HepG2 (cell line): ENCODE data around the gene TRIM7. TPM values are rescaled to one million over a fixed set of nuclear protein-coding genes. Genes with fewer than 3 reads are reported as not detected.

ENCODE experiments used
- ATAC-seq: fragments of 200-7000 bp; cut with Tn5 transposase; 3 replicates; pipeline ENCODE4 v1.9.1; 2020; ENCODE audit warnings: mild to moderate bottlenecking, moderate library complexity
- BruUV-seq: library from RNA; stranded (reverse); fragments of 400-500 nt; replicated peaks from 2 replicates; lab custom pipeline; 2021; lab: Mats Ljungman, UMichigan
- CTCF ChIA-PET: fragments of 300-600 bp; formaldehyde crosslinking; extraction: SDS; loops from one replicate; lab custom pipeline; 2021; ENCODE audit warnings: low total read pairs, inconsistent platforms, low intra/inter-chr PET ratio; lab: Yijun Ruan, JAX
- POLR2A ChIA-PET: fragments of 350-600 bp; sonication (Branson Sonifier 250); formaldehyde crosslinking; loops from one replicate; lab custom pipeline; 2020; ENCODE audit warnings: antibody characterized with exemption, inconsistent platforms; lab: Yijun Ruan, JAX
- DNase-seq: peaks from one replicate; pipeline ENCODE4 v3.0.0-alpha.2; 2015; ENCODE audit warnings: low spot score
- FAIRE-seq: peaks from 3 replicates; lab custom pipeline; 2011; peaks lifted over from hg19 to GRCh38; lab: Jason Lieb, UNC
- H2AFZ ChIP-seq: one replicate; pipeline ENCODE4 v1.6.1; 2011; ENCODE audit warnings: low read length, inconsistent platforms
- H3K27ac ChIP-seq: fragments of 300-600 bp; 3 replicates; pipeline ENCODE4 v1.8.0; 2011; ENCODE audit warnings: mixed run types, mild to moderate bottlenecking, mixed read lengths, low read length, inconsistent platforms; ENCODE audit not compliant: insufficient read depth; ENCODE audit errors: extremely low read length
- H3K27me3 ChIP-seq, 2 experiments: fragments of 200-600 bp in 1 of 2; 2 replicates in 1 of 2; 3 replicates in 1 of 2; pipeline versions ENCODE4 v1.6.0 to v1.8.0; 2011; ENCODE audit warnings: low read length in 2 of 2, mild to moderate bottlenecking in 2 of 2, moderate library complexity in 2 of 2, inconsistent platforms in 1 of 2; ENCODE audit not compliant: insufficient read depth in 2 of 2, control insufficient read depth in 1 of 2
- H3K36me3 ChIP-seq, 2 experiments: fragments of 200-600 bp in 1 of 2; replicated peaks in 1 of 2; 2 replicates in 1 of 2; 3 replicates in 1 of 2; pipeline versions ENCODE4 v1.5.1 to v1.8.0; 2011; ENCODE audit warnings: low read length in 2 of 2, inconsistent platforms in 1 of 2; ENCODE audit not compliant: insufficient read depth in 2 of 2, control insufficient read depth in 1 of 2
- H3K4me1 ChIP-seq: 2 replicates; pipeline ENCODE4 v1.5.1; 2012; ENCODE audit warnings: low read length, inconsistent platforms; ENCODE audit not compliant: insufficient read depth
- H3K4me2 ChIP-seq: 2 replicates; pipeline ENCODE4 v1.6.0; 2011; ENCODE audit warnings: low read depth, low read length, inconsistent platforms
- H3K4me3 ChIP-seq, 3 experiments: fragments of 200-600 bp in 1 of 3; sonication (generic), shearing (Covaris generic) in 1 of 3; replicated peaks in 1 of 3; 2 replicates each; pipeline ENCODE4 v1.5.1; 2011 to 2016; ENCODE audit warnings: low read length in 3 of 3, inconsistent platforms in 2 of 3, low read depth in 2 of 3, mild to moderate bottlenecking in 2 of 3, control low read depth in 1 of 3, mixed read lengths in 1 of 3; ENCODE audit not compliant: insufficient read depth in 1 of 3
- H3K79me2 ChIP-seq: one replicate; pipeline ENCODE4 v1.6.1; 2011; ENCODE audit warnings: low read length, inconsistent platforms; ENCODE audit not compliant: insufficient read depth
- H3K9ac ChIP-seq: 2 replicates; pipeline ENCODE4 v1.6.0; 2011; ENCODE audit warnings: mild to moderate bottlenecking, low read depth, low read length, inconsistent platforms; ENCODE audit not compliant: insufficient read depth
- H3K9me3 ChIP-seq: 2 replicates; pipeline ENCODE4 v1.5.1; 2012; ENCODE audit warnings: mild to moderate bottlenecking, low read length
- H4K20me1 ChIP-seq: 2 replicates; pipeline ENCODE4 v1.6.0; 2011; ENCODE audit warnings: inconsistent platforms, mild to moderate bottlenecking, low read length, moderate library complexity; ENCODE audit not compliant: insufficient read depth
- CEBPB ChIP-seq: IDR thresholded peaks from 2 replicates; pipeline ENCODE4 v1.6.1; 2011; ENCODE audit warnings: low read depth, low read length, improper control_type of control experiment, borderline replicate concordance
- ELF3 ChIP-seq: IDR thresholded peaks from 2 replicates; pipeline ENCODE4 v1.6.1; 2016; ENCODE audit warnings: missing genetic modification reagents, missing compliant biosample characterization
- MXD4 ChIP-seq: IDR thresholded peaks from 2 replicates; pipeline ENCODE4 v1.6.1; 2016; ENCODE audit warnings: mild to moderate bottlenecking, missing biosample characterization, missing genetic modification reagents
- PRPF4 ChIP-seq: fragments of 200-400 bp; formaldehyde crosslinking; IDR thresholded peaks from 2 replicates; pipeline ENCODE4 v1.6.1; 2016; ENCODE audit warnings: low read length, low read depth; ENCODE audit not compliant: poor library complexity, severe bottlenecking
- RORA ChIP-seq: sonication (generic); formaldehyde crosslinking; IDR thresholded peaks from 2 replicates; pipeline ENCODE4 v1.5.0; 2020; ENCODE audit warnings: mild to moderate bottlenecking, missing genetic modification reagents, moderate library complexity
- ZBTB38 ChIP-seq: sonication (generic); formaldehyde crosslinking; IDR thresholded peaks from 2 replicates; pipeline ENCODE4 v1.5.1; 2020; ENCODE audit warnings: mild to moderate bottlenecking, missing genetic modification reagents
- ZNF557 ChIP-seq: sonication (generic); formaldehyde crosslinking; IDR thresholded peaks from 2 replicates; pipeline ENCODE4 v1.4.0; 2020; ENCODE audit warnings: missing genetic modification reagents
- WGBS: methylation state at CpG from one replicate; pipeline ENCODE4 v1.1.6; 2017; ENCODE audit warnings: low lambda C conversion rate; 5-methylcytosine and 5-hydroxymethylcytosine counted together
- in situ Hi-C: cut with HindIII; loops from 2 replicates; pipeline ENCODE4 v1.10.0; 2017; ENCODE audit warnings: low pct_unique_long_range_greater_than_20kb; ENCODE audit not compliant: extremely low pct_ligation_motif_present
- intact Hi-C: fragments of 100-400 bp; cut with micrococcal nuclease; formaldehyde crosslinking; loops from one replicate; pipeline ENCODE4 v1.10.0; 2022; ENCODE audit not compliant: unreplicated experiment
- polyA plus RNA-seq, 8 experiments: library from polyadenylated mRNA; depleted of rRNA in 3 of 8; stranded (reverse) in 7 of 8; unstranded in 1 of 8; fragments of >200 nt; fragmentation: Illumina TruSeq in 4 of 8; extraction: Trizol in 4 of 8; gene quantifications; 2 replicates each; pipeline versions ENCODE4 v1.2.1 to v1.2.3, GENCODE V29; 2011 to 2016; ENCODE audit warnings: low read depth in 4 of 8, missing spikeins in 1 of 8, mixed read lengths in 1 of 8; ENCODE audit not compliant: insufficient read depth in 1 of 8
- total RNA-seq, 5 experiments: library from RNA; depleted of rRNA; stranded (reverse); fragments of >200 nt; fragmentation: Illumina TruSeq; extraction: Trizol; gene quantifications; 2 replicates each; pipeline ENCODE4 v1.2.3, GENCODE V29; 2016; ENCODE audit warnings: low read depth in 1 of 5
- TF ChIP-seq, protein P1 (sequence below): sonication (generic); formaldehyde crosslinking; IDR thresholded peaks from 2 replicates; pipeline ENCODE4 v1.5.0; 2020; ENCODE audit warnings: missing genetic modification reagents
- TF ChIP-seq, protein P2 (sequence below): sonication (generic); formaldehyde crosslinking; IDR thresholded peaks from 2 replicates; pipeline ENCODE4 v1.5.1; 2020; ENCODE audit warnings: mild to moderate bottlenecking, missing genetic modification reagents, moderate library complexity

Gene TRIM7
- total and polyA plus RNA-seq, 2 of the 13 experiments (the other 11 are each of a cell fraction or from before 2014, with no cell fraction given) = 0.13 TPM; not detected in 1

DNA sequence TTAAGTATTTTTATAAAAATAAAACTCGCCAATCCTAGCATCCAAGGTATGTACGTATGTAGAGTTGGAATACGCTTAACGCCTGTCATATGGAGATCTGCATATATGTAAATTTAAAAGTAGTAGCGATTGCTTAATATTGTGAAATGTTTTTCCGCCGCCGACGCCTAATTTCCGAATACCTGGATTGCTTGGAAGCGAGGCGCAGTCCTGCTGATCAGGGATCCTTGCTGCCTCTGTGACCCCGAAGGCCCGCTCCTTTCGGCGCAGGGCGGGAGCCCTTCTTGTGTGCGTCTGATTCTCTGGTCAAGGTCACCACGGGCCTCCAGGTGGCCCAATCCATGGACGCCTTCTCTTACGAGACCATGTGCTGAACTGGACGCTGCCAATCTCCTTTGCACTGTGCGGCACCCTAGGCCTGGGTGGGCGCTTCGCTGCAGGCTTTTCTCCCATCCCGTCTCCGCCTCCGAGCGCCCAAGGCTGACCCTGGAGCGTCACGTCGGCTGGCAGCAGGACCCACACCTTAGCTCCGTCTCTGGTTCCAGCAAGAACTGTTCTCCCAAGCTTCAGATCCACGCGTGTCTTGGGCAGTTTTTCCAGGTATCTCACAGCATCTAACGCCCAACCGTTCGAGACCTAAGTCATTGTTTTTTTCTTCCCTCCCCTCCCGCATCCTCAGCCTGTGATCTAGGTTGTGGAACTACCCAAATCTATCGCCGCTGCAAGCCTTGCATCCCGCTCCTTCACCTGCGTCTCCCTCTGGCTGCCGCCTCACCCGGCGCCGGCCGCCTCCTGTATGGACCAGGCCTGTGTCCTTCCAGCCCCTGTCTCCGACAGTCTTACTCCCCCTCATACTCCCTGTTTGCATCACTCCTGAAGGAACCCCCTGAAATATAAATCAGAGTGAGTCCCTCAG is 14.5 kb upstream of the TRIM7 start:
- in situ Hi-C loops (loop anchor here (5.0 kb wide), 1 partner anchor 32 kb away; no protein-coding TSS in a partner anchor), intact Hi-C loops (no loop called here)
- TF ChIP-seq ZBTB38 (CRISPR knock-in tag) (peak; percentile 82), CEBPB (peak; percentile 42; the same call in 1 of the 2 replicates), ZNF557 (CRISPR knock-in tag) (no peak), RORA (no peak), MXD4 (CRISPR knock-in tag) (no peak), PRPF4 (peak; percentile 55), ELF3 (CRISPR knock-in tag) (no peak)
- TF ChIP-seq, protein P1, sequence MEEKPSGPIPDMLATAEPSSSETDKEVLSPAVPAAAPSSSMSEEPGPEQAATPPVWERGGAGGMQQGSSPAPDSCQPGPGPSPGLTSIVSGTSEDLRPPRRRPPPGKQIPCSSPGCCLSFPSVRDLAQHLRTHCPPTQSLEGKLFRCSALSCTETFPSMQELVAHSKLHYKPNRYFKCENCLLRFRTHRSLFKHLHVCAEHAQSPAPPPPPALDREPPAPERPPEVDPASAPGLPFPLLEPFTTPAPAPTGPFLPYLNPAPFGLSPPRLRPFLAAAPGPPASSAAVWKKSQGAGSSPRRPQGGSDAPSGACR (CRISPR knock-in tag) = no peak
- TF ChIP-seq, protein P2, sequence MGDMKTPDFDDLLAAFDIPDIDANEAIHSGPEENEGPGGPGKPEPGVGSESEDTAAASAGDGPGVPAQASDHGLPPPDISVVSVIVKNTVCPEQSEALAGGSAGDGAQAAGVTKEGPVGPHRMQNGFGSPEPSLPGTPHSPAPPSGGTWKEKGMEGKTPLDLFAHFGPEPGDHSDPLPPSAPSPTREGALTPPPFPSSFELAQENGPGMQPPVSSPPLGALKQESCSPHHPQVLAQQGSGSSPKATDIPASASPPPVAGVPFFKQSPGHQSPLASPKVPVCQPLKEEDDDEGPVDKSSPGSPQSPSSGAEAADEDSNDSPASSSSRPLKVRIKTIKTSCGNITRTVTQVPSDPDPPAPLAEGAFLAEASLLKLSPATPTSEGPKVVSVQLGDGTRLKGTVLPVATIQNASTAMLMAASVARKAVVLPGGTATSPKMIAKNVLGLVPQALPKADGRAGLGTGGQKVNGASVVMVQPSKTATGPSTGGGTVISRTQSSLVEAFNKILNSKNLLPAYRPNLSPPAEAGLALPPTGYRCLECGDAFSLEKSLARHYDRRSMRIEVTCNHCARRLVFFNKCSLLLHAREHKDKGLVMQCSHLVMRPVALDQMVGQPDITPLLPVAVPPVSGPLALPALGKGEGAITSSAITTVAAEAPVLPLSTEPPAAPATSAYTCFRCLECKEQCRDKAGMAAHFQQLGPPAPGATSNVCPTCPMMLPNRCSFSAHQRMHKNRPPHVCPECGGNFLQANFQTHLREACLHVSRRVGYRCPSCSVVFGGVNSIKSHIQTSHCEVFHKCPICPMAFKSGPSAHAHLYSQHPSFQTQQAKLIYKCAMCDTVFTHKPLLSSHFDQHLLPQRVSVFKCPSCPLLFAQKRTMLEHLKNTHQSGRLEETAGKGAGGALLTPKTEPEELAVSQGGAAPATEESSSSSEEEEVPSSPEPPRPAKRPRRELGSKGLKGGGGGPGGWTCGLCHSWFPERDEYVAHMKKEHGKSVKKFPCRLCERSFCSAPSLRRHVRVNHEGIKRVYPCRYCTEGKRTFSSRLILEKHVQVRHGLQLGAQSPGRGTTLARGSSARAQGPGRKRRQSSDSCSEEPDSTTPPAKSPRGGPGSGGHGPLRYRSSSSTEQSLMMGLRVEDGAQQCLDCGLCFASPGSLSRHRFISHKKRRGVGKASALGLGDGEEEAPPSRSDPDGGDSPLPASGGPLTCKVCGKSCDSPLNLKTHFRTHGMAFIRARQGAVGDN = 0 out of 2 replicates have a peak, but pooled peaks have one; percentile 14
- H3K27me3 ChIP-seq = no peaks in the 10 kb centered on the region; a peak in 2 of 5 replicates
- FAIRE-seq = no peak
- H3K79me2 ChIP-seq = peaks cover 6% of the 10 kb centered on the region
- H3K9ac ChIP-seq = no peak overlapping the region
- no peaks in the 10 kb centered on the region for H3K36me3 ChIP-seq
- H3K9me3 ChIP-seq = no peaks in the 10 kb centered on the region
- H3K4me3 ChIP-seq = peak overlapping the region in 1 of 3 experiments; percentile 7; a peak in 1 of 6 replicates
- peaks cover 41% of the 10 kb centered on the region for H3K4me1 ChIP-seq
- ChIA-PET POLR2A (no interaction called here), CTCF (no interaction called here)
- no peak overlapping the region for H2AFZ ChIP-seq
- ATAC-seq = no peak
- H3K27ac ChIP-seq = no peak overlapping the region
- 85% methylated on average over 49 of the region's 49 CpGs for WGBS
- no TSS peak for BruUV-seq
- no peaks in the 10 kb centered on the region for H4K20me1 ChIP-seq
- no peak for DNase-seq
- peak overlapping the region; percentile 95; the same call in 1 of the 2 replicates for H3K4me2 ChIP-seq
